Measurements from ENCODE around the gene RASGRF1.

Gene RASGRF1

DNA sequence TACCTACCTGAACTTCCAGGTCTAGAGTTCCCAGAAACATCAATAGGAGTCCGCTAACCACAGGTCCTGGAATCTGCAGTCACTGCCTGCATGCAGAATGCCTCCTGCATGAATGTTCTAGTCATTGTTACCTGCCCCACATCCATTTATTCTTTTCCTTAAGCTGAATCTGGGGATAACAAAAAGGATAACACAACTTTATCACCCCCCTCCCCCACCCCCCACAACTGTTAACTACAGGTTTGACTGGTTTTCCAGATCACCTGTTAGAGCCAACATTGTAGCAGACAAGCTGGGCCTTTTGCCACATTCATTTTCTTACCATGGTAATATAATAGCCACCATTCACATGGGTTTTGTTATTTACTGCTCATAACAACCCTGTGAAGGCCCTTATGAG lies 141.1 kb downstream of the RASGRF1 start:
- TF ChIP-seq, protein P1, sequence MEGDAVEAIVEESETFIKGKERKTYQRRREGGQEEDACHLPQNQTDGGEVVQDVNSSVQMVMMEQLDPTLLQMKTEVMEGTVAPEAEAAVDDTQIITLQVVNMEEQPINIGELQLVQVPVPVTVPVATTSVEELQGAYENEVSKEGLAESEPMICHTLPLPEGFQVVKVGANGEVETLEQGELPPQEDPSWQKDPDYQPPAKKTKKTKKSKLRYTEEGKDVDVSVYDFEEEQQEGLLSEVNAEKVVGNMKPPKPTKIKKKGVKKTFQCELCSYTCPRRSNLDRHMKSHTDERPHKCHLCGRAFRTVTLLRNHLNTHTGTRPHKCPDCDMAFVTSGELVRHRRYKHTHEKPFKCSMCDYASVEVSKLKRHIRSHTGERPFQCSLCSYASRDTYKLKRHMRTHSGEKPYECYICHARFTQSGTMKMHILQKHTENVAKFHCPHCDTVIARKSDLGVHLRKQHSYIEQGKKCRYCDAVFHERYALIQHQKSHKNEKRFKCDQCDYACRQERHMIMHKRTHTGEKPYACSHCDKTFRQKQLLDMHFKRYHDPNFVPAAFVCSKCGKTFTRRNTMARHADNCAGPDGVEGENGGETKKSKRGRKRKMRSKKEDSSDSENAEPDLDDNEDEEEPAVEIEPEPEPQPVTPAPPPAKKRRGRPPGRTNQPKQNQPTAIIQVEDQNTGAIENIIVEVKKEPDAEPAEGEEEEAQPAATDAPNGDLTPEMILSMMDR (IDR thresholded peaks at IDR 0.05; ENCODE audit: insufficient read depth, low read length, poor library complexity, severe bottlenecking) = no peak
- Histone ChIP-seq H3K27me3 (replicated peaks; ENCODE audit: control insufficient read depth, insufficient read depth, low read length) (no peaks in the 10 kb centered on the region), H3K4me3 (replicated peaks; ENCODE audit: low read depth, low read length) (no peak overlapping the region), H3K36me3 (ENCODE audit: control insufficient read depth, insufficient read depth, low read length) (no peaks in the 10 kb centered on the region)
- DNase-seq (ENCODE audit: extremely low read depth, insufficient read length) = no peak

DNA sequence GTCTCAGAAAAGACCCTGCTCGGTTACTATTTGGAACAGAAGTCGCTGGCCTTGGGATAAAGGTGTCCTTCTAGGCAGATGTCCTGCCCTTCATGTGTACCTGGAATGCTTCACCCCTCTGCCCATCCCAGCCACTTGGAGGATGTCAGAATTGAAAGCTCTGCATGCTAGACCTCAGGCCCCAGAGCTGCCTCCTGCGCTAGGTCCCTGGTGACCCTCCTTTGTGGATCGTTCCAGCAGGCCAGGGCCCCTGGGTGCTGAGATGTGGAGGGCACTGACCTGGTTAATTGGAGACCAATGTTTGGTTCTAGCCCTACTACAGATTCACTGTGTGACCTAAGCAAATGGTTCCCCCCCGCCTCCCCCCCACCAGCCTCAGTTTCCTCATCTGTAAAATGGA lies 143.1 kb downstream of the RASGRF1 start:
- Histone ChIP-seq H3K27me3 (replicated peaks; ENCODE audit: control insufficient read depth, insufficient read depth, low read length) (no peaks in the 10 kb centered on the region), H3K4me3 (replicated peaks; ENCODE audit: low read depth, low read length) (no peak overlapping the region), H3K36me3 (ENCODE audit: control insufficient read depth, insufficient read depth, low read length) (no peaks in the 10 kb centered on the region)
- no peak for DNase-seq (ENCODE audit: extremely low read depth, insufficient read length)
- TF ChIP-seq, protein P1 (IDR thresholded peaks at IDR 0.05; ENCODE audit: insufficient read depth, low read length, poor library complexity, severe bottlenecking) = no peak

DNA sequence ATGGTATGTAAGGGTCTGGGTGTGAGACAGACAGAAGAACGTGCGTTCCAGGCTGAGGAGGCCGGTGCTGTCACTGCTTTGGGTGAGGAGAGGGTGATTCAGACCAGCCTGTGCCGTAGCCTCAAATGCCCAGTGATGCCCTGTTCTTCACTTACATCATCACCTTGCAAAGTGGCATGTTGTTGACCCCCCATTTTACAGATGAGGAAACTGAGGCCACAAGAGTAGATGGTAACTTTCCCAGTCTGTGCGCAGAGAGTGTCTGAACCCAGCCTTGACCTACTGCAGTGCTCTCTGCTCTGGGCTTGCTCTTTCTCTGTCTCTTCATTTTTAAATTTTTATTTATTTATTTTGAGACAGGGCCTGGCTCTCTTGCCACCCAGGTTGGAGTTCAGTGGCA lies 144.1 kb downstream of the RASGRF1 start:
- Histone ChIP-seq H3K36me3 (ENCODE audit: control insufficient read depth, insufficient read depth, low read length) (no peaks in the 10 kb centered on the region), H3K27me3 (replicated peaks; ENCODE audit: control insufficient read depth, insufficient read depth, low read length) (no peaks in the 10 kb centered on the region), H3K4me3 (replicated peaks; ENCODE audit: low read depth, low read length) (no peak overlapping the region)
- TF ChIP-seq, protein P1 (IDR thresholded peaks at IDR 0.05; ENCODE audit: insufficient read depth, low read length, poor library complexity, severe bottlenecking) = no peak
- no peak for DNase-seq (ENCODE audit: extremely low read depth, insufficient read length)

DNA sequence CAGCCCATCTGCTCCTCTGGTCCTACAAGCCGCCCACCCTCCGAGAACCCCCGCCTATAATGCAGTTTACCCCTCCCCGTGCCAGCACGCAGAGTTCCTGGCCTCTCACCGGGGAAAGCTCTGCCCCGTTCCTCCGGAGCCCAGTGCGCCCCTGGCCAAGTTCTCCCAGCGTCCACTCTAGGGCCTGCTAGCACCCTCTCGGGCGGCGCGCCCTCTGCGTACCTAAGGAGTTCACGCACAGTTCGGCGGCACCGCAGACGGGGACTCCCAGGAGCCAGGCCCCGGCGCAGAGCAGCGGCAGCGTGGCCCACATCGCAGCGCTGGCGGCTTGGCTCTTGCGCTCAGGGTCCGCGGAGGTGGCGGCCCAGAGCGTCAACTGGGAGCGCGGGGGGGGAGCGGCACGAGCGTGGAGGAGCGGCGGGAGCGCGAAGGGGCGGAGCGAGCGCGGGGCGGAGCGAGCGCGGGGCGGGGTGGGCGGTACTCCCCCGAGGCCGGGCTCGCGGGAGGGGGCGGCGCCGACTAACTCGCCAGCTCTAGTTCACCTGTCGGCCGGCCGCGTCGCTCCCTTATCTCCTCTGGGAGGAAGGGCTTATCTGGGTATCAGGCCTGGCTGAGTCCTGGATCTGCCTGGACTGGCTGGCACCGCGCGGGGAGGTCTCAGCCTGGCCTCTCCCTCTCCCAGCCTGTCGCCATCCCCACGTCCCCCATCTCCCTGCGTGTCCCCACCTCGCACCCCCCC lies 145.7 kb downstream of the RASGRF1 start, which contains the start of gene CTSH:
TSS of gene CTSH (minus strand) at position 378 of the 739 bp plus-strand sequence. CDS start at position 313, 65 bp downstream.
- no peaks in the 10 kb centered on the region; the same call in 1 of the 2 replicates for H3K36me3 ChIP-seq (ENCODE audit: control insufficient read depth, insufficient read depth, low read length)
- peak; percentile 89 for DNase-seq (ENCODE audit: extremely low read depth, insufficient read length)
- H3K4me3 ChIP-seq (replicated peaks; ENCODE audit: low read depth, low read length) = peak within 1 kb of the TSS; percentile 100
- TF ChIP-seq, protein P1 (IDR thresholded peaks at IDR 0.05; ENCODE audit: insufficient read depth, low read length, poor library complexity, severe bottlenecking) = no peak
- no peaks in the 10 kb centered on the region for H3K27me3 ChIP-seq (replicated peaks; ENCODE audit: control insufficient read depth, insufficient read depth, low read length)

DNA sequence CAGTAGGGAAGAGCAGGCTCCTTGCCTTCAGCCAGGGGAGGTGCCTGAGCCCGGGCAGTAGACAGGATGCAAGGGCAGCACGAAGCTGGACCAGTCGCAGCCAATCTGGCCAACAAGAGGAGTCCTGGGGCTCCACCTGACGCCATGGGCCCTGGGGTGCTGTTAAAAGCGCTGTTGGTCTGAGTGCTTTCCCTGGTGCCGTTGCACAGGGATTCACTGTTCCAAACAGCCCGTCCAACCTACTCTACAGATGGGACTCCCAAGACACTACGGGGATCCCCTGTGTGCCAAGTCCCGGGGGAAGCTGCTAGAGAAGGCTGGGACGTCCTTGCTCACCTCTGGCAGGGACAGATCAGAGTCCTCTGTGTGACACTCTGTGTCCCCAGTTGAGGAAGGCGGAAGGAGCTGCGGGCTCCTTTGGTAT lies 146.4 kb downstream of the RASGRF1 start:
- H3K4me3 ChIP-seq (replicated peaks; ENCODE audit: low read depth, low read length) = peak overlapping the region; percentile 100
- no peak for DNase-seq (ENCODE audit: extremely low read depth, insufficient read length)
- no peaks in the 10 kb centered on the region for H3K27me3 ChIP-seq (replicated peaks; ENCODE audit: control insufficient read depth, insufficient read depth, low read length)
- TF ChIP-seq, protein P1 (IDR thresholded peaks at IDR 0.05; ENCODE audit: insufficient read depth, low read length, poor library complexity, severe bottlenecking) = no peak
- no peaks in the 10 kb centered on the region; the same call in 1 of the 2 replicates for H3K36me3 ChIP-seq (ENCODE audit: control insufficient read depth, insufficient read depth, low read length)
